Measurements from ENCODE around the gene CMBL.

CMBL gene

DNA sequence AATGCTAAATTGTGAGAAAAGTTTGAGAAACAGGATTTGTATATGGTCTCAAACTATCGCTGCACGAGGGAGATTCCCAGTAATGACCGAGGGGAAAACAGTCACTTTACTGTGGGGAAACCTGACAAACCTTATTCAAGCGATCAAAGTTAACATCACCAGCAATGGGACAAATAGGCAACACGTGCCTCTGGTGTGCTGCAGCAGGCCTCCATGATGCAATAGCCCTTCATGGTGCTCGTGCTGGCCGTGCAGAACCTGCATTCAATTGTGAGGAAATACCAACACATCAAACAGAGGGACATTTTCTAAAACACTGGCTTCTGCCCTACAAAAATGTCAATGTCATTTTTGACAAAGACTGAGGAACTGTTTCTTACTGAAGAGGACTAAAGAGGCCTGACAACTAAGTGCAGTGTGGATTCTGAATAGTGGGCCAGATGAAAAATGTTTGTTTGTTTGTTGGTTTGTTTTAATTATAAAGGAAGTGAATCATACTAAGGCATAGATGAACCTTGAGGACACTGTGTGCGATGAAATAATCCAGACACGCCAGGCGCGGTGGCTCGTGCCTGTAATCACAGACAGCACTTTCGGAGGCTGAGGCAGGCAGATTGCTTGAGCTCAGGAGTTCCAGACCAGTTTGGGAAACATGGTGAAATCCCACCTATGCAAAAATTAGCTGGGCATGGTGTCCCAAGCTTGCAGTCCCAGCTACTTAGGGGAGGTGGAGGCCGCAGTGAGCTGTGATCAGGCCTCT is 28.2 kb upstream of the CMBL start:
- no peak overlapping the region for H3K56ac ChIP-seq (ENCODE audit: low read length)
- no peaks in the 10 kb centered on the region for H3K79me2 ChIP-seq (ENCODE audit: control insufficient read depth, insufficient read depth, low read length)
- H4K5ac ChIP-seq (ENCODE audit: low read length), result no peak overlapping the region
- no peak overlapping the region for H2AK5ac ChIP-seq (ENCODE audit: low read length)
- no peak overlapping the region for H3K23ac ChIP-seq (ENCODE audit: low read length)
- no peak overlapping the region for H3K9ac ChIP-seq (ENCODE audit: low read length)
- no peak overlapping the region for H3K4me2 ChIP-seq (ENCODE audit: low read length)
- no peak overlapping the region for H2BK5ac ChIP-seq (ENCODE audit: low read length)
- H3K18ac ChIP-seq (ENCODE audit: low read length), result no peak overlapping the region
- no peak overlapping the region for H3K4me3 ChIP-seq (ENCODE audit: low read length)
- H3K36me3 ChIP-seq (ENCODE audit: control insufficient read depth, insufficient read depth, low read length), result no peaks in the 10 kb centered on the region
- DNase-seq, result no peak
- no peaks in the 10 kb centered on the region for H3K79me1 ChIP-seq (ENCODE audit: low read length)
- no peak overlapping the region for H2BK120ac ChIP-seq (ENCODE audit: low read depth, low read length)
- H2BK15ac ChIP-seq (replicated peaks; ENCODE audit: low read depth), result no peak overlapping the region
- H3K27me3 ChIP-seq (ENCODE audit: insufficient read depth, low read length, poor library complexity), result peaks cover 8% of the 10 kb centered on the region
- no peak overlapping the region for H3K27ac ChIP-seq (ENCODE audit: low read depth, low read length)
- H4K8ac ChIP-seq (ENCODE audit: low read depth, low read length), result no peak overlapping the region
- WGBS (ENCODE audit: extremely low coverage, insufficient coverage, low lambda C conversion rate), result no CpG with 5 or more reads among the region's 14 CpGs
- H3K4me1 ChIP-seq (ENCODE audit: control insufficient read depth, low read depth, low read length), result no peaks in the 10 kb centered on the region
- no peak overlapping the region for H3K4ac ChIP-seq (ENCODE audit: low read depth, low read length)

DNA sequence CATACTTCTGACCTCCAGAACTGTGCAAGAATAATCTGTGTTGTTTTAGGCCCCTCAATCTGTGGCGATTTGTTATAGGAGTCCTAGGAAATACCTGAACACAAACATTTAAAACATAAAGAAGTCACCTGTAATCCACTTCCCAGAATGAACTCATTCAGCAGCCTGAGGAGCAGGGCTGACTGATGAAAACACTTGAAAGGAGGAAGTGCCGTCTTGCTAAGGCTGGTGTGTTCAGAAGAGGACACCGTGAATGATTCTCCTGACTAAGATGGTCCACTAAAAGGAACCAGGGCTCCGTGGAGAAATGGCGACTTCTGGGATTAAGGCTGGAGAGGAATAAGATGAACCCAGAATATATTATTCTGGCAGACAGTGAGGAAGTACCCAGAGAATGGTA is 27.1 kb upstream of the CMBL start:
- H3K27me3 ChIP-seq (ENCODE audit: insufficient read depth, low read length, poor library complexity), result peaks cover 8% of the 10 kb centered on the region

DNA sequence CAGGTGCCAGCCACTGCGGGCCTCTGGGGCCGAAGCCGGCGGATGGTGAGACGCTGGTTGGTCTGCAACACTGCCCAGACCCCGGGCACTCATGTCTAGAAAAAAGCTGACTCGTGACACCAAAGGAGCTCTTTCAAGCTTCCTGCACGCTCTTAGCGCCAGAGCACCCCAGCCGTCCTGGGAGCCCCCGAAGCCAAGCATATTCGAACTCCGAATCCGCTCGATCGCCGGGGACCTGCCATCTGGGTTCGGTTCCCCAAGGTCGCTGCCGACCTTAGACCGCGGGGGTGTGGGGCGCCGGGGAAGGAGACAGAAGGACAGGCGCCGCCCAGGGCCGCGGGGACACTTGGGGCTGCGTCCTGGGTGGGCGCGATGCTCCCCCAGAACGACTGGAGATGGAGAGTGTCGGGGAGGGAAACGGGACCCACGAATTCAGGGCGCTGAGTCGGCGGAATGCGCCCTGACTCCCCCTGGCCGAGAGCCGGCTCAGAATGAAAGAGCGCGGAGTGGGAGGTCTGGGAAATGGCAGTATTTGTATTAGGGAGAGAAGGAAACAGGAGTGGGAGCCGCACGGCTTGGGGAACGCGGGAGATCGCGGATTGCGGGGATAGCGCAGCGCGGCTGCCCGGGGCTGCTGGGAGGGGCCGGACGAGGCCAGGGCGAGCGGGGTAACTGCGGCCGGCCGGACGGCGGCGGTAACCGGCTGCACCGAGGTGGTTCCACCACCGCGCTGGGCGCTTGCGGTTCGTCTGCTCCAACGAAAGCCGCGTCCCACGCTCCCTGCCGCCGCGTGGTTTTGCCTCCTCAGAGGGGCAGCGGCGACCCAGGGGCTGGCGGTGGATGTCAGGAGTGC is 25.7 kb upstream of the CMBL start:
- Histone ChIP-seq H3K36me3 (ENCODE audit: control insufficient read depth, insufficient read depth, low read length) (no peaks in the 10 kb centered on the region), H3K4me3 (ENCODE audit: low read length) (peak overlapping the region; percentile 47), H3K27me3 (ENCODE audit: insufficient read depth, low read length, poor library complexity) (peaks cover 8% of the 10 kb centered on the region)

More for the DNA sequence above, 27.1 kb upstream of the CMBL start:
- Histone ChIP-seq H3K27ac (ENCODE audit: low read depth, low read length) (no peak overlapping the region), H3K56ac (ENCODE audit: low read length) (no peak overlapping the region), H3K36me3 (ENCODE audit: control insufficient read depth, insufficient read depth, low read length) (no peaks in the 10 kb centered on the region), H4K8ac (ENCODE audit: low read depth, low read length) (no peak overlapping the region), H2BK5ac (ENCODE audit: low read length) (no peak overlapping the region), H3K4ac (ENCODE audit: low read depth, low read length) (no peak overlapping the region), H3K4me1 (ENCODE audit: control insufficient read depth, low read depth, low read length) (no peaks in the 10 kb centered on the region), H3K4me3 (ENCODE audit: low read length) (no peak overlapping the region), H3K79me1 (ENCODE audit: low read length) (no peaks in the 10 kb centered on the region), H3K9ac (ENCODE audit: low read length) (no peak overlapping the region), H3K23ac (ENCODE audit: low read length) (no peak overlapping the region), H4K5ac (ENCODE audit: low read length) (no peak overlapping the region), H2BK15ac (replicated peaks; ENCODE audit: low read depth) (no peak overlapping the region), H2BK120ac (ENCODE audit: low read depth, low read length) (no peak overlapping the region), H2AK5ac (ENCODE audit: low read length) (no peak overlapping the region), H3K18ac (ENCODE audit: low read length) (no peak overlapping the region), H3K4me2 (ENCODE audit: low read length) (no peak overlapping the region), H3K79me2 (ENCODE audit: control insufficient read depth, insufficient read depth, low read length) (no peaks in the 10 kb centered on the region)
- no peak for DNase-seq
- no CpG with 5 or more reads among the region's 5 CpGs for WGBS (ENCODE audit: extremely low coverage, insufficient coverage, low lambda C conversion rate)

DNA sequence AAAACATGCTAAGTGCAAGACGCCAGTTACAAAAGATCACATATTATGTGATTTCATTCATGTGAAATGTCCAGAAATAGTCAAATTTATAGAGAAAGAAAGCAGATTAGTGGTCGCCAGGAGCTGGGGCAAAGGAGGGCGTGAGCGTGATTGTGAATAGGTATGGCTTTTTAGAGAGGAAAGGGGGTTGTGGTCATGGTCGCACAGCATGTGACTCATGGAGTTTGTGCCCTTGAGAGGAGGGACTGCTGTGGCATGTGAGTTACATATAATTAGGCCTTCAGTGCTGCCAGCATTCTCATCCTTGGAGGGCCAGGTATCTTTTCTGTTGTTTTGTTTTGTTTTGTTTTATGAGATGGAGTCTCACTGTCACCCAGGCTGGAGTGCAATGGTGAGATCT is 24.6 kb upstream of the CMBL start:
- Histone ChIP-seq H3K79me1 (ENCODE audit: low read length) (no peaks in the 10 kb centered on the region), H2BK120ac (ENCODE audit: low read depth, low read length) (no peak overlapping the region), H3K4ac (ENCODE audit: low read depth, low read length) (no peak overlapping the region), H3K9ac (ENCODE audit: low read length) (no peak overlapping the region), H4K8ac (ENCODE audit: low read depth, low read length) (no peak overlapping the region), H3K18ac (ENCODE audit: low read length) (no peak overlapping the region), H3K27me3 (ENCODE audit: insufficient read depth, low read length, poor library complexity) (peaks cover 8% of the 10 kb centered on the region), H3K4me3 (ENCODE audit: low read length) (no peak overlapping the region), H3K36me3 (ENCODE audit: control insufficient read depth, insufficient read depth, low read length) (no peaks in the 10 kb centered on the region), H4K5ac (ENCODE audit: low read length) (no peak overlapping the region), H2BK15ac (replicated peaks; ENCODE audit: low read depth) (no peak overlapping the region), H3K27ac (ENCODE audit: low read depth, low read length) (no peak overlapping the region), H2AK5ac (ENCODE audit: low read length) (no peak overlapping the region), H3K4me1 (ENCODE audit: control insufficient read depth, low read depth, low read length) (no peaks in the 10 kb centered on the region), H3K4me2 (ENCODE audit: low read length) (no peak overlapping the region), H3K79me2 (ENCODE audit: control insufficient read depth, insufficient read depth, low read length) (no peaks in the 10 kb centered on the region), H2BK5ac (ENCODE audit: low read length) (no peak overlapping the region), H3K23ac (ENCODE audit: low read length) (no peak overlapping the region), H3K56ac (ENCODE audit: low read length) (no peak overlapping the region)
- WGBS (ENCODE audit: extremely low coverage, insufficient coverage, low lambda C conversion rate), result no CpG with 5 or more reads among the region's 5 CpGs
- DNase-seq, result no peak

More for the DNA sequence above, 25.7 kb upstream of the CMBL start:
- Histone ChIP-seq H3K56ac (ENCODE audit: low read length) (peak overlapping the region; percentile 81), H3K18ac (ENCODE audit: low read length) (no peak overlapping the region), H3K79me2 (ENCODE audit: control insufficient read depth, insufficient read depth, low read length) (no peaks in the 10 kb centered on the region), H2BK120ac (ENCODE audit: low read depth, low read length) (no peak overlapping the region), H4K5ac (ENCODE audit: low read length) (no peak overlapping the region), H3K4me1 (ENCODE audit: control insufficient read depth, low read depth, low read length) (no peaks in the 10 kb centered on the region), H3K27ac (ENCODE audit: low read depth, low read length) (no peak overlapping the region), H3K4me2 (ENCODE audit: low read length) (peak overlapping the region; percentile 49), H3K9ac (ENCODE audit: low read length) (peak overlapping the region; percentile 69), H4K8ac (ENCODE audit: low read depth, low read length) (no peak overlapping the region), H3K4ac (ENCODE audit: low read depth, low read length) (no peak overlapping the region), H2AK5ac (ENCODE audit: low read length) (no peak overlapping the region), H3K79me1 (ENCODE audit: low read length) (no peaks in the 10 kb centered on the region), H3K23ac (ENCODE audit: low read length) (no peak overlapping the region), H2BK5ac (ENCODE audit: low read length) (no peak overlapping the region), H2BK15ac (replicated peaks; ENCODE audit: low read depth) (no peak overlapping the region)
- DNase-seq, result peak; percentile 47
- no CpG with 5 or more reads among the region's 81 CpGs for WGBS (ENCODE audit: extremely low coverage, insufficient coverage, low lambda C conversion rate)

DNA sequence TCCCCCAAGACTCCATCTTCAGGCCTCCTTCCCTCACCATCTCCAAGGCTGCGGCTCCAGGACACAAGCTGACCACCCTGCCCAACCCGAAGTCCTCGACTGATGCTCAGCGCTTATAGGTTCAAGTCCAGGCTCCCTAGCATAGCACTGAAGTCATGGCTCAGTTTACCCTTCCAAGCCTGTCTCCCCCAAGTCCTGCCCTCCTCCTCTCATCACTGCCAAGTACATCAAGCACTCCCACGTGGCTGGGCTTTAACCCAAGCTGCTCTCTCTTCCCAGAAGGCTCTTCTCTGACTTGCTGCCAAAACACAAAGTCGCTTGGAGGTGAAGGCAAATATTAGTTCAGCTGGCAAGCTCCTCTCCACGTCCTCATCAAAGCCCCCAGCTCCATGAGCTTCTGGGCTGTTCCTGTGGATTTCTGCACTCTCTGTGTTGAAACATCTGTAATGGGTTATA is 23.7 kb upstream of the CMBL start:
- no peak overlapping the region for H3K18ac ChIP-seq (ENCODE audit: low read length)
- H3K27me3 ChIP-seq (ENCODE audit: insufficient read depth, low read length, poor library complexity), result peaks cover 8% of the 10 kb centered on the region
- no peak overlapping the region for H2AK5ac ChIP-seq (ENCODE audit: low read length)
- H3K79me2 ChIP-seq (ENCODE audit: control insufficient read depth, insufficient read depth, low read length), result no peaks in the 10 kb centered on the region
- no peak for DNase-seq
- H3K4me1 ChIP-seq (ENCODE audit: control insufficient read depth, low read depth, low read length), result no peaks in the 10 kb centered on the region
- no peak overlapping the region for H3K9ac ChIP-seq (ENCODE audit: low read length)
- no peak overlapping the region for H3K23ac ChIP-seq (ENCODE audit: low read length)
- no peaks in the 10 kb centered on the region for H3K79me1 ChIP-seq (ENCODE audit: low read length)
- H2BK120ac ChIP-seq (ENCODE audit: low read depth, low read length), result no peak overlapping the region
- H2BK15ac ChIP-seq (replicated peaks; ENCODE audit: low read depth), result no peak overlapping the region
- H3K4me2 ChIP-seq (ENCODE audit: low read length), result no peak overlapping the region
- H3K36me3 ChIP-seq (ENCODE audit: control insufficient read depth, insufficient read depth, low read length), result no peaks in the 10 kb centered on the region
- no peak overlapping the region for H3K4ac ChIP-seq (ENCODE audit: low read depth, low read length)
- WGBS (ENCODE audit: extremely low coverage, insufficient coverage, low lambda C conversion rate), result no CpG with 5 or more reads among the region's 7 CpGs
- H4K8ac ChIP-seq (ENCODE audit: low read depth, low read length), result no peak overlapping the region
- no peak overlapping the region for H3K56ac ChIP-seq (ENCODE audit: low read length)
- no peak overlapping the region for H3K27ac ChIP-seq (ENCODE audit: low read depth, low read length)
- no peak overlapping the region for H3K4me3 ChIP-seq (ENCODE audit: low read length)
- no peak overlapping the region for H4K5ac ChIP-seq (ENCODE audit: low read length)
- no peak overlapping the region for H2BK5ac ChIP-seq (ENCODE audit: low read length)
